ENCODE measurements around the gene ACVR2B.

ACVR2B gene

GRCh38 chr3:38522002-38522401 is 68.3 kb downstream of the ACVR2B start:
- no peak for DNase-seq (ENCODE audit: insufficient read length, low spot score)
- FAIRE-seq: no peak
- TF ChIP-seq TAF1 (IDR thresholded peaks at IDR 0.05; ENCODE audit: low read depth, low read length) (no peak), POLR2A (IDR thresholded peaks at IDR 0.05; ENCODE audit: low read depth, low read length) (no peak), POU2F2 (IDR thresholded peaks at IDR 0.05; ENCODE audit: low read depth, low read length) (no peak), PAX5 (IDR thresholded peaks at IDR 0.05; ENCODE audit: insufficient read depth, low read length, severe bottlenecking) (no peak), SPI1 (IDR thresholded peaks at IDR 0.05; ENCODE audit: low read depth, low read length) (no peak), POLR2AphosphoS5 (IDR thresholded peaks at IDR 0.05; ENCODE audit: low read depth, low read length) (no peak)

GRCh38 chr3:38524141-38524739 is 70.5 kb downstream of the ACVR2B start:
- no peak for FAIRE-seq
- no peak for TF ChIP-seq PAX5 (IDR thresholded peaks at IDR 0.05; ENCODE audit: insufficient read depth, low read length, severe bottlenecking)
- DNase-seq (ENCODE audit: insufficient read length, low spot score): no peak

GRCh38 chr3:38526792-38527191 is 73.1 kb downstream of the ACVR2B start:
- TF ChIP-seq POLR2AphosphoS5 (IDR thresholded peaks at IDR 0.05; ENCODE audit: low read depth, low read length) (no peak), TAF1 (IDR thresholded peaks at IDR 0.05; ENCODE audit: low read depth, low read length) (no peak)
- FAIRE-seq (no peak), DNase-seq (ENCODE audit: insufficient read length, low spot score) (no peak)

GRCh38 chr3:38528457-38528856 is 74.8 kb downstream of the ACVR2B start:
- TF ChIP-seq POLR2A (IDR thresholded peaks at IDR 0.05; ENCODE audit: low read depth, low read length) (no peak), POU2F2 (IDR thresholded peaks at IDR 0.05; ENCODE audit: low read depth, low read length) (no peak), POLR2AphosphoS5 (IDR thresholded peaks at IDR 0.05; ENCODE audit: low read depth, low read length) (no peak), PAX5 (IDR thresholded peaks at IDR 0.05; ENCODE audit: insufficient read depth, low read length, severe bottlenecking) (no peak), SPI1 (IDR thresholded peaks at IDR 0.05; ENCODE audit: low read depth, low read length) (no peak), TAF1 (IDR thresholded peaks at IDR 0.05; ENCODE audit: low read depth, low read length) (no peak)
- FAIRE-seq (peak; percentile 5), DNase-seq (ENCODE audit: insufficient read length, low spot score) (no peak)

GRCh38 chr3:38532529-38532928 is 78.8 kb downstream of the ACVR2B start:
- no peak for DNase-seq (ENCODE audit: insufficient read length, low spot score)
- TF ChIP-seq POU2F2 (IDR thresholded peaks at IDR 0.05; ENCODE audit: low read depth, low read length) (no peak), POLR2A (IDR thresholded peaks at IDR 0.05; ENCODE audit: low read depth, low read length) (no peak), SPI1 (IDR thresholded peaks at IDR 0.05; ENCODE audit: low read depth, low read length) (no peak), TAF1 (IDR thresholded peaks at IDR 0.05; ENCODE audit: low read depth, low read length) (no peak), POLR2AphosphoS5 (IDR thresholded peaks at IDR 0.05; ENCODE audit: low read depth, low read length) (no peak), PAX5 (IDR thresholded peaks at IDR 0.05; ENCODE audit: insufficient read depth, low read length, severe bottlenecking) (no peak)
- FAIRE-seq: no peak

- DNase-seq (ENCODE audit: insufficient read length, low spot score) (no peak), FAIRE-seq (no peak)
- TF ChIP-seq TAF1 (IDR thresholded peaks at IDR 0.05; ENCODE audit: low read depth, low read length) (no peak), SPI1 (IDR thresholded peaks at IDR 0.05; ENCODE audit: low read depth, low read length) (no peak), POU2F2 (IDR thresholded peaks at IDR 0.05; ENCODE audit: low read depth, low read length) (no peak), POLR2AphosphoS5 (IDR thresholded peaks at IDR 0.05; ENCODE audit: low read depth, low read length) (no peak), POLR2A (IDR thresholded peaks at IDR 0.05; ENCODE audit: low read depth, low read length) (no peak), PAX5 (IDR thresholded peaks at IDR 0.05; ENCODE audit: insufficient read depth, low read length, severe bottlenecking) (no peak)
These were observed 79.7 kb downstream of the ACVR2B start for GRCh38 chr3:38533285-38533976.

- DNase-seq (ENCODE audit: insufficient read length, low spot score): no peak
- TF ChIP-seq TAF1 (IDR thresholded peaks at IDR 0.05; ENCODE audit: low read depth, low read length) (no peak), POLR2AphosphoS5 (IDR thresholded peaks at IDR 0.05; ENCODE audit: low read depth, low read length) (no peak), PAX5 (IDR thresholded peaks at IDR 0.05; ENCODE audit: insufficient read depth, low read length, severe bottlenecking) (no peak), POLR2A (IDR thresholded peaks at IDR 0.05; ENCODE audit: low read depth, low read length) (no peak), SPI1 (IDR thresholded peaks at IDR 0.05; ENCODE audit: low read depth, low read length) (no peak), POU2F2 (IDR thresholded peaks at IDR 0.05; ENCODE audit: low read depth, low read length) (no peak)
- no peak for FAIRE-seq
These were observed 80.5 kb downstream of the ACVR2B start for GRCh38 chr3:38534180-38534579.

GRCh38 chr3:38534604-38535003 is 80.9 kb downstream of the ACVR2B start:
- no peak for TF ChIP-seq POU2F2 (IDR thresholded peaks at IDR 0.05; ENCODE audit: low read depth, low read length)
- TF ChIP-seq SPI1 (IDR thresholded peaks at IDR 0.05; ENCODE audit: low read depth, low read length): no peak
- no peak for TF ChIP-seq POLR2A (IDR thresholded peaks at IDR 0.05; ENCODE audit: low read depth, low read length)
- no peak for TF ChIP-seq PAX5 (IDR thresholded peaks at IDR 0.05; ENCODE audit: insufficient read depth, low read length, severe bottlenecking)
- TF ChIP-seq POLR2AphosphoS5 (IDR thresholded peaks at IDR 0.05; ENCODE audit: low read depth, low read length): no peak
- TF ChIP-seq TAF1 (IDR thresholded peaks at IDR 0.05; ENCODE audit: low read depth, low read length): no peak
- DNase-seq (ENCODE audit: insufficient read length, low spot score): no peak
- FAIRE-seq: no peak

- DNase-seq (ENCODE audit: insufficient read length, low spot score): no peak
- FAIRE-seq: no peak
- TF ChIP-seq POLR2AphosphoS5 (IDR thresholded peaks at IDR 0.05; ENCODE audit: low read depth, low read length) (no peak), POLR2A (IDR thresholded peaks at IDR 0.05; ENCODE audit: low read depth, low read length) (no peak), TAF1 (IDR thresholded peaks at IDR 0.05; ENCODE audit: low read depth, low read length) (no peak), POU2F2 (IDR thresholded peaks at IDR 0.05; ENCODE audit: low read depth, low read length) (no peak)
These were observed 83.0 kb downstream of the ACVR2B start for GRCh38 chr3:38536671-38537070.

GRCh38 chr3:38538773-38539353 is 85.2 kb downstream of the ACVR2B start:
- no peak for DNase-seq (ENCODE audit: insufficient read length, low spot score)
- no peak for FAIRE-seq

More at GRCh38 chr3:38538773-38539353, 85.2 kb downstream of the ACVR2B start:
- TF ChIP-seq SPI1 (IDR thresholded peaks at IDR 0.05; ENCODE audit: low read depth, low read length) (no peak), TAF1 (IDR thresholded peaks at IDR 0.05; ENCODE audit: low read depth, low read length) (no peak), POLR2A (IDR thresholded peaks at IDR 0.05; ENCODE audit: low read depth, low read length) (no peak), POLR2AphosphoS5 (IDR thresholded peaks at IDR 0.05; ENCODE audit: low read depth, low read length) (no peak), POU2F2 (IDR thresholded peaks at IDR 0.05; ENCODE audit: low read depth, low read length) (no peak), PAX5 (IDR thresholded peaks at IDR 0.05; ENCODE audit: insufficient read depth, low read length, severe bottlenecking) (no peak)
